COLO668 (cell line): ENCODE measurements around the gene SAFB2.
A peak's percentile ranks its signal among the peaks of the same experiment; 100 is the strongest.

Source experiments
- DNase-seq: peaks from one replicate; lab custom pipeline; 2025; ENCODE audit not compliant: unreplicated experiment; lab: John Stamatoyannopoulos, UW

The SAFB2 gene

GRCh38 chr19:5622465-5623396 is at the start of gene SAFB2, which contains the start of gene SAFB:
Gene SAFB2, minus strand, starts transcription at chr19:5622776. Its CDS starts 61 bp downstream, at chr19:5622715.
Gene SAFB, plus strand, starts transcription at chr19:5623083. Its CDS starts 123 bp downstream, at chr19:5623206.
- DNase-seq, result peak; percentile 99

GRCh38 chr19:5671600-5671999 is 49.0 kb upstream of the SAFB2 start:
- DNase-seq, result no peak

- DNase-seq, result no peak
Measured at GRCh38 chr19:5669212-5669611, 46.6 kb upstream of the SAFB2 start.

GRCh38 chr19:5667751-5668271 is 45.2 kb upstream of the SAFB2 start:
- peak; percentile 11 for DNase-seq

- DNase-seq, result no peak
Measured at GRCh38 chr19:5666921-5667610, 44.5 kb upstream of the SAFB2 start.

GRCh38 chr19:5665781-5666513 is 43.4 kb upstream of the SAFB2 start:
- no peak for DNase-seq

- no peak for DNase-seq
Measured at GRCh38 chr19:5664515-5664914, 41.9 kb upstream of the SAFB2 start.

GRCh38 chr19:5663904-5664303 is 41.3 kb upstream of the SAFB2 start:
- no peak for DNase-seq

- DNase-seq, result no peak
Measured at GRCh38 chr19:5661483-5661882, 38.9 kb upstream of the SAFB2 start.

GRCh38 chr19:5655412-5655811 is 32.8 kb upstream of the SAFB2 start:
- DNase-seq, result no peak

GRCh38 chr19:5654931-5655330 is 32.4 kb upstream of the SAFB2 start:
- DNase-seq, result no peak

GRCh38 chr19:5652261-5652660 is 29.7 kb upstream of the SAFB2 start:
- no peak for DNase-seq

GRCh38 chr19:5651361-5651760 is 28.8 kb upstream of the SAFB2 start:
- DNase-seq, result no peak

GRCh38 chr19:5648464-5648863 is 25.9 kb upstream of the SAFB2 start:
- no peak for DNase-seq

- no peak for DNase-seq
Measured at GRCh38 chr19:5646703-5647102, 24.1 kb upstream of the SAFB2 start.

GRCh38 chr19:5645409-5645808 is 22.8 kb upstream of the SAFB2 start:
- peak; percentile 8 for DNase-seq

- no peak for DNase-seq
Measured at GRCh38 chr19:5644037-5644436, 21.5 kb upstream of the SAFB2 start.

GRCh38 chr19:5643060-5643459 is 20.5 kb upstream of the SAFB2 start:
- no peak for DNase-seq

GRCh38 chr19:5642204-5642603 is 19.6 kb upstream of the SAFB2 start:
- DNase-seq, result no peak

- DNase-seq, result no peak
Measured at GRCh38 chr19:5641171-5641570, 18.6 kb upstream of the SAFB2 start.

GRCh38 chr19:5637971-5638370 is 15.4 kb upstream of the SAFB2 start:
- DNase-seq, result no peak
